Neural progenitor cell (in vitro differentiated cells): ENCODE measurements around the gene FXYD7. TPM values are rescaled to one million over a fixed set of nuclear protein-coding genes. Genes with fewer than 3 reads are reported as not detected.
A peak's percentile ranks its signal among the peaks of the same experiment; 100 is the strongest.
"Not testable (repeated sequence)": the region's sequence is repeated elsewhere in the genome, so short reads cannot be mapped to it uniquely, and the experiment has no call there.

Experiments used
- DNase-seq: peaks from one replicate; pipeline ENCODE4 v3.0.0-alpha.2; 2016; ENCODE audit warnings: low spot score
- H2AFZ ChIP-seq: fragments of 200-600 bp; sonication (generic); replicated peaks from 2 replicates; pipeline ENCODE4 v1.6.1; 2016; ENCODE audit warnings: antibody characterized with exemption
- H3F3A ChIP-seq: fragments of 200-600 bp; sonication (generic); 2 replicates; pipeline ENCODE4 v1.6.1; 2016; ENCODE audit warnings: antibody characterized with exemption, low read depth
- H3K27ac ChIP-seq: fragments of 200-600 bp; sonication (generic); 2 replicates; pipeline ENCODE4 v1.5.1; 2016; ENCODE audit warnings: mild to moderate bottlenecking
- H3K27me3 ChIP-seq: fragments of 200-600 bp; sonication (generic); 2 replicates; pipeline ENCODE4 v1.6.1; 2016; ENCODE audit warnings: mild to moderate bottlenecking, moderate library complexity
- H3K36me3 ChIP-seq: fragments of 200-600 bp; sonication (generic); 2 replicates; pipeline ENCODE4 v1.5.1; 2016
- H3K4me1 ChIP-seq: fragments of 200-600 bp; sonication (generic); 2 replicates; pipeline ENCODE4 v1.6.1; 2016; ENCODE audit warnings: mixed run types
- H3K4me2 ChIP-seq: fragments of 200-600 bp; sonication (generic); 2 replicates; pipeline ENCODE4 v1.6.1; 2016
- H3K4me3 ChIP-seq: fragments of 200-600 bp; sonication (generic); 2 replicates; pipeline ENCODE4 v1.5.1; 2016
- H3K79me2 ChIP-seq: fragments of 200-600 bp; sonication (generic); 2 replicates; pipeline ENCODE4 v1.6.1; 2016; ENCODE audit warnings: low read depth
- H3K9ac ChIP-seq: fragments of 200-600 bp; sonication (generic); 2 replicates; pipeline ENCODE4 v1.6.1; 2016
- H3K9me3 ChIP-seq: fragments of 200-600 bp; sonication (generic); 2 replicates; pipeline ENCODE4 v1.5.1; 2016; ENCODE audit warnings: low read depth
- H4K20me1 ChIP-seq: fragments of 200-600 bp; sonication (generic); 2 replicates; pipeline ENCODE4 v1.6.1; 2016; ENCODE audit warnings: low read depth
- H3K27ac Mint-ChIP-seq: 3 replicates; pipeline ENCODE4 v1.8.0; 2021; ENCODE audit warnings: mixed read lengths
- H3K27me3 Mint-ChIP-seq: 2 replicates; pipeline ENCODE4 v1.8.0; 2022; ENCODE audit warnings: low read depth, mild to moderate bottlenecking, inconsistent platforms, moderate library complexity, mixed read lengths; ENCODE audit not compliant: insufficient read depth
- H3K36me3 Mint-ChIP-seq: 3 replicates; pipeline ENCODE4 v1.8.0; 2021; ENCODE audit warnings: mixed read lengths
- H3K4me1 Mint-ChIP-seq: 3 replicates; pipeline ENCODE4 v1.8.0; 2021; ENCODE audit warnings: mixed read lengths
- H3K4me3 Mint-ChIP-seq: 3 replicates; pipeline ENCODE4 v1.8.0; 2021; ENCODE audit warnings: mild to moderate bottlenecking, moderate library complexity, mixed read lengths
- H3K9me3 Mint-ChIP-seq: 3 replicates; pipeline ENCODE4 v1.8.0; 2020; ENCODE audit warnings: mixed read lengths
- EZH2 ChIP-seq: fragments of 200-600 bp; sonication (generic); IDR thresholded peaks from 2 replicates; pipeline ENCODE4 v1.6.1; 2017; ENCODE audit warnings: antibody characterized with exemption, mild to moderate bottlenecking, moderate library complexity
- EZH2phosphoT487 ChIP-seq: fragments of 200-600 bp; sonication (generic); IDR thresholded peaks from 2 replicates; pipeline ENCODE4 v1.6.1; 2017; ENCODE audit warnings: antibody characterized with exemption
- total RNA-seq: library from RNA; depleted of rRNA; stranded (reverse); fragments of >200 nt; gene quantifications from 2 replicates; pipeline ENCODE4 v1.2.3, GENCODE V29; 2015; ENCODE audit warnings: low replicate concordance
- TF ChIP-seq, protein P1 (sequence below): fragments of 200-600 bp; sonication (generic); IDR thresholded peaks from 2 replicates; pipeline ENCODE4 v1.5.1; 2017; ENCODE audit warnings: antibody characterized with exemption, mild to moderate bottlenecking

Gene FXYD7
- total RNA-seq, 1 donor from 2014 or later = 0.13 TPM

DNA sequence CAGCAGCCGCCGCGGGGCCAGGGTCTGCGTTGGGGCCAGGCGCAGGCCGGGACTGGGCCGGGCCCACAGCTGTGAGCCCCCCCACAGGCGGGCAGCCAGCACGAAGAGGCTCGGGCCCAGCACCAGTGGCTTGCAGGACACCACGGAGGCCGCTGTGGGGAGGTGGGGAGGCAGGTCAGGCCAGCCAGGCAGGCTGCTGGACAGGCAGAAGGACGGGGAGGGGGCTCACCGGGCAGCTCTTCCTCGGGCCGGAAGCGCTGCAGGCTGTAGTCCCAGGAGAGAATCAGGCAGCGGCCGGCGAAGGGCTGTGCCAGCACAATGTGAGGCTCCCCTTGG lies 16.5 kb upstream of the FXYD7 start:
- H3K4me1 ChIP-seq = peaks cover 15% of the 10 kb centered on the region
- H3F3A ChIP-seq = peaks cover 3% of the 10 kb centered on the region
- H4K20me1 ChIP-seq = no peaks in the 10 kb centered on the region
- no peak overlapping the region for H3K4me3 Mint-ChIP-seq
- H3K9ac ChIP-seq = no peak overlapping the region
- H3K4me1 Mint-ChIP-seq = peaks cover 19% of the 10 kb centered on the region
- no peaks in the 10 kb centered on the region for H3K9me3 Mint-ChIP-seq
- no peak for TF ChIP-seq EZH2
- TF ChIP-seq, protein P1, sequence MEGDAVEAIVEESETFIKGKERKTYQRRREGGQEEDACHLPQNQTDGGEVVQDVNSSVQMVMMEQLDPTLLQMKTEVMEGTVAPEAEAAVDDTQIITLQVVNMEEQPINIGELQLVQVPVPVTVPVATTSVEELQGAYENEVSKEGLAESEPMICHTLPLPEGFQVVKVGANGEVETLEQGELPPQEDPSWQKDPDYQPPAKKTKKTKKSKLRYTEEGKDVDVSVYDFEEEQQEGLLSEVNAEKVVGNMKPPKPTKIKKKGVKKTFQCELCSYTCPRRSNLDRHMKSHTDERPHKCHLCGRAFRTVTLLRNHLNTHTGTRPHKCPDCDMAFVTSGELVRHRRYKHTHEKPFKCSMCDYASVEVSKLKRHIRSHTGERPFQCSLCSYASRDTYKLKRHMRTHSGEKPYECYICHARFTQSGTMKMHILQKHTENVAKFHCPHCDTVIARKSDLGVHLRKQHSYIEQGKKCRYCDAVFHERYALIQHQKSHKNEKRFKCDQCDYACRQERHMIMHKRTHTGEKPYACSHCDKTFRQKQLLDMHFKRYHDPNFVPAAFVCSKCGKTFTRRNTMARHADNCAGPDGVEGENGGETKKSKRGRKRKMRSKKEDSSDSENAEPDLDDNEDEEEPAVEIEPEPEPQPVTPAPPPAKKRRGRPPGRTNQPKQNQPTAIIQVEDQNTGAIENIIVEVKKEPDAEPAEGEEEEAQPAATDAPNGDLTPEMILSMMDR = no peak
- no peak for TF ChIP-seq EZH2phosphoT487
- peaks cover 2% of the 10 kb centered on the region for H3K27me3 Mint-ChIP-seq
- no peak overlapping the region for H3K27ac ChIP-seq
- no peaks in the 10 kb centered on the region for H3K9me3 ChIP-seq
- H3K4me3 ChIP-seq = no peak overlapping the region
- H3K79me2 ChIP-seq = no peaks in the 10 kb centered on the region
- no peak overlapping the region for H2AFZ ChIP-seq
- H3K36me3 ChIP-seq = no peaks in the 10 kb centered on the region
- H3K4me2 ChIP-seq = no peak overlapping the region
- no peaks in the 10 kb centered on the region for H3K36me3 Mint-ChIP-seq
- H3K27ac Mint-ChIP-seq = no peak overlapping the region
- no peaks in the 10 kb centered on the region for H3K27me3 ChIP-seq
- peak; percentile 9 for DNase-seq

DNA sequence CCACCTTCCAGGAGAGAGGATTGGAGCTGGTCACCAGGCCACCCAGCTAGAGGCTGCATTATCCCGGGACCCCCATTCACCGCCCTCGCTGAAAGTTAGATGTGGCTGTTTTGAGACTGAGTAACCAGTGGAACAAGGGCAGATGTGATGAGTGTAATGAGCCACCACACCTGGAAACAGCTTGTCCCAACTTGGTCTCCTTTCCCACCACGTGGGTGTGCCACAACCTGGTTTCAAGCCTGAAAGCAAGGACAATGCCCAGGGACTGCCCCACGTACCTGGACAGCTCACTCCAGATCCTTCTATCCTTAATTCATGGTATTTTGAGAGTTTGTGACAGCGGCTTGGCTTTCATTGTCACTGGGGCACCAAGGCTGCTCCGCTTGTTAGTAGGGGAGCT lies 15.2 kb upstream of the FXYD7 start:
- H3K4me3 Mint-ChIP-seq = no peak overlapping the region
- Histone ChIP-seq H3K79me2 (no peaks in the 10 kb centered on the region), H3K27ac (no peak overlapping the region), H3K36me3 (no peaks in the 10 kb centered on the region), H3K9me3 (no peaks in the 10 kb centered on the region), H3K4me1 (peaks cover 9% of the 10 kb centered on the region), H4K20me1 (no peaks in the 10 kb centered on the region), H2AFZ (no peak overlapping the region), H3F3A (peaks cover 3% of the 10 kb centered on the region), H3K9ac (no peak overlapping the region), H3K27me3 (no peaks in the 10 kb centered on the region), H3K4me3 (no peak overlapping the region), H3K4me2 (no peak overlapping the region)
- peaks cover 5% of the 10 kb centered on the region for H3K9me3 Mint-ChIP-seq
- TF ChIP-seq, protein P1 = no peak
- TF ChIP-seq EZH2 = no peak
- TF ChIP-seq EZH2phosphoT487 = no peak
- peaks cover 5% of the 10 kb centered on the region for H3K27me3 Mint-ChIP-seq
- no peaks in the 10 kb centered on the region for H3K36me3 Mint-ChIP-seq
- peaks cover 14% of the 10 kb centered on the region for H3K4me1 Mint-ChIP-seq
- H3K27ac Mint-ChIP-seq = no peak overlapping the region
- DNase-seq = no peak

DNA sequence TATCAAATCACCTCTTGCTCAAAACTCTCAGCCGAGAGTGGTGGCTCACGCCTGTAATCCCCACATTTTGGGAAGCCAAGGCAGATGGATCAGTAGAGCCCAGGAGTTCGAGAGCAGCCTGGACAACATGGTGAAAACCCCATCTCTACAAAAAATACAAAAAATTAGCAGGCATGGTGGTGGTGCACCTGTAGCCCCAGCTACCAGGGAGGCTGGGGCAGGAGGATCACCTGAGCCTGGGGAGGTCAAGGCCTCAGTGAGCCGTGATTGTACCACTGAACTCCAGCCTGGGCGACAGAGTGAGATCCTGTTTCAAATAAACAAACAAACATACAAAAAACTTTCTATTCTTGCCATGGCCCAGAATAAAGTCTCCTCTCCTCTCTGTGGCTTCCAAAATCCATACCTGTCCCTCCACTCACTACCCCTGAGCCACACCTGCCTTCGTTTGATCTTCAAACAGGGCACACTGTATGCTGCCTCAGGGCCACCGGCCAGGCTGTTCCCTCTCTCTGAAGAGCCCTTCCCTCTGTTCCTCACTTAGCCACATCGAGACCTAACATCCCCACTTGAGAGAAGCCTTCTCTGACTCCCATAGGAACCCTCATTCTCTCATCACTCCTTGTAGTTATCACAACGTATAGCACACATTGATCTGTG lies 14.5 kb upstream of the FXYD7 start:
- H3K79me2 ChIP-seq = no peaks in the 10 kb centered on the region
- no peaks in the 10 kb centered on the region for H3F3A ChIP-seq
- no peaks in the 10 kb centered on the region for H4K20me1 ChIP-seq
- peaks cover 7% of the 10 kb centered on the region for H3K4me1 Mint-ChIP-seq
- H3K9me3 ChIP-seq = no peaks in the 10 kb centered on the region
- peaks cover 8% of the 10 kb centered on the region for H3K27me3 Mint-ChIP-seq
- H2AFZ ChIP-seq = no peak overlapping the region
- no peak overlapping the region for H3K27ac ChIP-seq
- H3K4me2 ChIP-seq = no peak overlapping the region
- H3K36me3 ChIP-seq = no peaks in the 10 kb centered on the region
- H3K4me3 Mint-ChIP-seq = no peak overlapping the region
- peaks cover 5% of the 10 kb centered on the region for H3K9me3 Mint-ChIP-seq
- H3K27me3 ChIP-seq = no peaks in the 10 kb centered on the region
- H3K4me1 ChIP-seq = peaks cover 2% of the 10 kb centered on the region
- no peak for TF ChIP-seq EZH2
- TF ChIP-seq, protein P1 = no peak
- DNase-seq = no peak
- H3K9ac ChIP-seq = no peak overlapping the region
- no peak overlapping the region for H3K27ac Mint-ChIP-seq
- H3K4me3 ChIP-seq = no peak overlapping the region
- H3K36me3 Mint-ChIP-seq = no peaks in the 10 kb centered on the region

DNA sequence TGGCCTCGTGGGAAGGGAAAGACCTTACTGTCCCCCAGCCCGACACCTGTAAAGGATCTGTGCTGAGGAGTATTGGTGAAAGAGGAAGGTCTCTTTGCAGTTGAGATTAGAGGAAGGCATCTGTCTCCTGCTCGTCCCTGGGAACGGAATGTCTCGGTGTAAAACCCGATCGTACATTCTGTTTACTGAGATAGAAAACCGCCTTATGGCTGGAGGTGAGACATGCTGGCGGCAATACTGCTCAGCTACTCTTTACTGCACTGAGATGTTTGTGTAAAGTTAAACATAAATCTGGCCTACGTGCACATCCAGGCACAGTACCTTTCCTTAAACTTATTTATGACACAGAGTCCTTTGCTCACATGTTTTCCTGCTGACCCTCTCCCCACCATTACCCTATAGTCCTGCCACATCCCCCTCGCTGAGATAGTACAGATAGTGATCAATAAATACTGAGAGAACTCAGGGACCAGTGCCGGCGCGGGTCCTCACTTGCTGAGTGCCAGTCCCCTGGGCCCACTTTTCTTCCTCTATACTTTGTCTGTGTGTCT lies 13.3 kb upstream of the FXYD7 start:
- not testable (repeated sequence) for H3K36me3 ChIP-seq, H3K4me1 Mint-ChIP-seq, H3K4me3 Mint-ChIP-seq, H3K79me2 ChIP-seq, H3K9me3 ChIP-seq, H3K9ac ChIP-seq, H3K36me3 Mint-ChIP-seq, H3K4me3 ChIP-seq, H3K9me3 Mint-ChIP-seq, H3K27me3 Mint-ChIP-seq, H3K4me2 ChIP-seq, H2AFZ ChIP-seq, H3K4me1 ChIP-seq, H3F3A ChIP-seq, H3K27ac ChIP-seq, H3K27ac Mint-ChIP-seq, H3K27me3 ChIP-seq, DNase-seq, H4K20me1 ChIP-seq
